ENCODE measurements around the gene DPEP1.

GRCh38 chr16:89581045-89581695 is 32.3 kb upstream of the DPEP1 start:
- TF ChIP-seq CTCF (IDR thresholded peaks at IDR 0.05; ENCODE audit: low read depth, low read length, missing input control), result no peak
- no peak for TF ChIP-seq REST (IDR thresholded peaks at IDR 0.05)
- no peak for TF ChIP-seq YY1 (IDR thresholded peaks at IDR 0.05)
- no peak for TF ChIP-seq ZBTB33 (IDR thresholded peaks at IDR 0.05)

All from liver (tissue), 2 donors.